KMS-11 (cell line): ENCODE data around the gene TNNT1.
A peak's percentile ranks its signal among the peaks of the same experiment; 100 is the strongest.

ENCODE experiments used
- H2AFZ ChIP-seq: fragments of 200-600 bp; sonication (generic); 2 replicates; pipeline ENCODE4 v1.6.1; 2016; ENCODE audit warnings: antibody characterized with exemption, mixed run types, low read depth
- H3K27ac ChIP-seq: fragments of 200-600 bp; sonication (generic); 2 replicates; pipeline ENCODE4 v1.6.1; 2016; ENCODE audit warnings: mild to moderate bottlenecking, mixed run types
- H3K27me3 ChIP-seq: fragments of 200-600 bp; sonication (generic); 2 replicates; pipeline ENCODE4 v1.6.1; 2017; ENCODE audit warnings: mild to moderate bottlenecking, low read depth, mixed run types, moderate library complexity; ENCODE audit not compliant: insufficient read depth
- H3K36me3 ChIP-seq: fragments of 200-600 bp; sonication (generic); 2 replicates; pipeline ENCODE4 v1.6.1; 2017; ENCODE audit warnings: mild to moderate bottlenecking, mixed run types; ENCODE audit not compliant: insufficient read depth
- H3K4me1 ChIP-seq: fragments of 200-600 bp; sonication (generic); 2 replicates; pipeline ENCODE4 v1.6.1; 2016; ENCODE audit warnings: mild to moderate bottlenecking, low read depth, mixed run types; ENCODE audit not compliant: poor library complexity, severe bottlenecking
- H3K4me2 ChIP-seq: fragments of 200-600 bp; sonication (generic); 2 replicates; pipeline ENCODE4 v1.7.0; 2016; ENCODE audit warnings: mild to moderate bottlenecking, mixed run types
- H3K4me3 ChIP-seq: fragments of 200-600 bp; sonication (generic); IDR thresholded peaks from 2 replicates; pipeline ENCODE4 v1.6.1; 2017; ENCODE audit warnings: low read depth, low read length, mixed read lengths; ENCODE audit not compliant: insufficient read depth
- H3K79me2 ChIP-seq: fragments of 200-600 bp; sonication (generic); 2 replicates; pipeline ENCODE4 v1.6.1; 2016; ENCODE audit warnings: low read depth, mixed run types; ENCODE audit not compliant: insufficient read depth
- H3K9ac ChIP-seq: fragments of 200-600 bp; sonication (generic); 2 replicates; pipeline ENCODE4 v1.6.1; 2016; ENCODE audit warnings: mild to moderate bottlenecking, mixed run types
- H4K20me1 ChIP-seq: fragments of 200-600 bp; sonication (generic); 2 replicates; pipeline ENCODE4 v1.6.1; 2016; ENCODE audit warnings: mild to moderate bottlenecking, mixed run types; ENCODE audit not compliant: insufficient read depth
- TF ChIP-seq, protein P1 (sequence below): fragments of 200-600 bp; sonication (generic); conservative IDR thresholded peaks from 2 replicates; pipeline ENCODE4 v1.6.1; 2017; ENCODE audit warnings: low read depth, mild to moderate bottlenecking, antibody characterized with exemption, low read length, moderate library complexity, mixed read lengths

The TNNT1 gene

DNA sequence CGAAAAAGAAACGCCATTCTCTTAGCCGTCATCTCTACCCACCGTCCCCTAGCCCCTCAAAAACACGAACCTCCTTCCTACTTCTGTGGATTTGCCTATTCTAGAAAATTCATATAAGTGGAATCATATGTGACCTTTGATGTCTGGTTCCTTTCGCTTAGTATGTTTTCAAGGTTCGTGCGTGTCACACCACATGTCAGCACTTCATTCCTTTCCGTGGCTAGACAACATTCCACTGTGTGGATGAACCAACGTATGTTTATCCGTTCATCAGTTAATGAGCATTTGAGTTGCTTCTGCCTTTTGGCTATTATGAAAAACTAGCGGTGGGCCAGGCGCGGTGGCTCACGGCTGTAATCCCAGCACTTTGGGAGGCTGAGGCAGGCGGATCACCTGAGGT is 17.6 kb downstream of the TNNT1 start:
- Histone ChIP-seq H3K27me3 (peaks cover 93% of the 10 kb centered on the region), H3K36me3 (no peaks in the 10 kb centered on the region), H3K9ac (no peak overlapping the region), H3K4me1 (no peaks in the 10 kb centered on the region), H3K79me2 (no peaks in the 10 kb centered on the region), H4K20me1 (no peaks in the 10 kb centered on the region), H3K27ac (no peak overlapping the region), H3K4me3 (no peak overlapping the region), H3K4me2 (no peak overlapping the region), H2AFZ (no peak overlapping the region)
- TF ChIP-seq, protein P1, sequence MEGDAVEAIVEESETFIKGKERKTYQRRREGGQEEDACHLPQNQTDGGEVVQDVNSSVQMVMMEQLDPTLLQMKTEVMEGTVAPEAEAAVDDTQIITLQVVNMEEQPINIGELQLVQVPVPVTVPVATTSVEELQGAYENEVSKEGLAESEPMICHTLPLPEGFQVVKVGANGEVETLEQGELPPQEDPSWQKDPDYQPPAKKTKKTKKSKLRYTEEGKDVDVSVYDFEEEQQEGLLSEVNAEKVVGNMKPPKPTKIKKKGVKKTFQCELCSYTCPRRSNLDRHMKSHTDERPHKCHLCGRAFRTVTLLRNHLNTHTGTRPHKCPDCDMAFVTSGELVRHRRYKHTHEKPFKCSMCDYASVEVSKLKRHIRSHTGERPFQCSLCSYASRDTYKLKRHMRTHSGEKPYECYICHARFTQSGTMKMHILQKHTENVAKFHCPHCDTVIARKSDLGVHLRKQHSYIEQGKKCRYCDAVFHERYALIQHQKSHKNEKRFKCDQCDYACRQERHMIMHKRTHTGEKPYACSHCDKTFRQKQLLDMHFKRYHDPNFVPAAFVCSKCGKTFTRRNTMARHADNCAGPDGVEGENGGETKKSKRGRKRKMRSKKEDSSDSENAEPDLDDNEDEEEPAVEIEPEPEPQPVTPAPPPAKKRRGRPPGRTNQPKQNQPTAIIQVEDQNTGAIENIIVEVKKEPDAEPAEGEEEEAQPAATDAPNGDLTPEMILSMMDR = no peak

DNA sequence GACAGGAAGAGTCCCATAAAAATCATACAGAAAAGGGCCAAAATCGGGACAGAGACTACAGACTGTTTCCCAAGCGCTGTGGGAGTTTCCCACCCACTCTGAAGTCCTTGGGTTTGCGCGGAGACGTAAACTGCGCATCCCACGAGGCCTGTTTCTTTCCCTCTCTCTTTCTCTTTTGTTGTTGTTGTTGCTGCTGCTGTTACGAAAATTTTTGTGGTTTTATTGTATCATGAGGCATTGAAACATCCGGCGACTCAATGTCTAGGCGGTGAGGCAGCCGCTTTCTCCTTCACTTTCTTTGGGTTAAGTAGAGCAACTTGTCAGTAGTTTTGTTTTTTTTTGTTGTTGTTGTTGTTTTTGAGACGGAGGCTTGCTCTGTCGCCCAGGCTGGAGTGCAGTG is 30.0 kb downstream of the TNNT1 start:
- no peaks in the 10 kb centered on the region for H3K36me3 ChIP-seq
- H3K4me1 ChIP-seq = peaks cover 10% of the 10 kb centered on the region
- H4K20me1 ChIP-seq = no peaks in the 10 kb centered on the region
- no peak overlapping the region for H3K9ac ChIP-seq
- TF ChIP-seq, protein P1 = no peak
- peaks cover 30% of the 10 kb centered on the region for H3K79me2 ChIP-seq
- no peak overlapping the region for H3K4me3 ChIP-seq
- no peak overlapping the region for H3K4me2 ChIP-seq
- no peak overlapping the region for H3K27ac ChIP-seq
- H2AFZ ChIP-seq = no peak overlapping the region
- H3K27me3 ChIP-seq = peaks cover 39% of the 10 kb centered on the region

DNA sequence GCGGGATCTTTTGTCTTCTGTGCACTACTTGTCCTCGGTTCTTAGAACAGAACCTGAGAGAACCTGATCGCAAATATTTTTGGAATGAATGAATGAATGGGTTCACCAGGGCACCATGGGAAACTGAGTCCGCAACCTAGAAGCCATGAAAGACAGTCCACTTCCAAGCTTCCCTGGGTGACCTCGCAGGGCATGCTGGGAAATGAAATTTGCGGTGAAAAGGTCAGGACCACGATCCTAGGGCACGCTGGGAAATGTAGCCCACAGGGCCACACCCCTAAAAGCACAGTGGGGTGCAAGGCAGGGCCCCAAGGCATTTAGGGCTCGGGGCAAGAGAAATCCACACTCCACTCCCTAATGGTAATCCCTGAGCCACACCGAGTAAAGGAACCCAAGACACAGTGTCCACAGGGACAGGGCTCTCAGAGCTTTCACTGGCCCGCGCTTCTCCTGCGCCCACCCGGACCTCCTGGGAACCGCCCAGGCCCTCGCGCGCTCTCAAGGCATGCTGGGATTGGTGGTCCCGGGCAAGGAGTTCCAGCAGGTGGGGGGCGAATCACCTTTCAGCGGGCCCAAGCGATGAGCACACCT is 30.5 kb downstream of the TNNT1 start:
- peak overlapping the region; percentile 39 for H3K4me2 ChIP-seq
- H4K20me1 ChIP-seq = no peaks in the 10 kb centered on the region
- H2AFZ ChIP-seq = peak overlapping the region; percentile 77
- H3K9ac ChIP-seq = no peak overlapping the region; the same call in 1 of the 2 replicates
- H3K27ac ChIP-seq = no peak overlapping the region
- TF ChIP-seq, protein P1 = no peak
- peaks cover 10% of the 10 kb centered on the region for H3K4me1 ChIP-seq
- H3K79me2 ChIP-seq = peaks cover 34% of the 10 kb centered on the region
- no peaks in the 10 kb centered on the region for H3K36me3 ChIP-seq
- H3K4me3 ChIP-seq = no peak overlapping the region
- peaks cover 33% of the 10 kb centered on the region for H3K27me3 ChIP-seq

DNA sequence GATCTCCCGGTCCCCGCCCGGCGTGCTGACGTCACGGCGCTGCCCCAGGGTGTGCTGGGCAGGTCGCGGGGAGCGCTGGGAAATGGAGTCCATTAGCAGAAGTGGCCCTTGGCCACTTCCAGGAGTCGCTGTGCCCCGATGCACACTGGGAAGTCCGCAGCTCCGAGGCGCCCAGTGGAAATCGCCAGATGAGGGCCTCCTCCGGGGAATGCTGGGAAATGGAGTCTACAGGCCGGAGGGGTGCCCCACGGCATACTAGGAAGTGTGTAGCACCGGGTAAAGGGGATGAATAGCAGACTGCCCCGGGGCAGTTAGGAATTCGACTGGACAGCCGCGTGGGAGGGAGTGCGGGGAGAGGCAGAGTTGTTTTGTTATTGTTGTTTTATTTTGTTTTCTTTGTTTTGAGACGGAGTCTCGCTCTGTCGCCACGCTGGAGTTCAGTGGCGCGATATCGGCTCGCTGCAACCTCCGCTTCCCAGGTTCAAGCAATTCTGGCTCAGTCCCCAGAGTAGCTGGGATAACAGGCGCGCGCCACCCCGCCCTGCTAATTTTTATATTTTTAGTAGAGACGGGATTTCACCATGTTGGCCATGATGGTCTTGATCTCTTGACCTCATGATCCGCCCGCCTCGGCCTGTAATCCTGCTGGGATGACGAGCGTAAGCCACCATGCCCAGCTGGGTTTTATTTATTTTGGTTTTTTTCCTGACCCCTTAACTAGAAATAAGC is 31.2 kb downstream of the TNNT1 start:
- peaks cover 40% of the 10 kb centered on the region for H3K79me2 ChIP-seq
- no peak overlapping the region for H3K27ac ChIP-seq
- H4K20me1 ChIP-seq = no peaks in the 10 kb centered on the region
- H3K4me2 ChIP-seq = peak overlapping the region; percentile 39
- H3K9ac ChIP-seq = no peak overlapping the region; the same call in 1 of the 2 replicates
- H3K27me3 ChIP-seq = peaks cover 26% of the 10 kb centered on the region
- H3K36me3 ChIP-seq = no peaks in the 10 kb centered on the region
- TF ChIP-seq, protein P1 = no peak
- H3K4me1 ChIP-seq = peaks cover 10% of the 10 kb centered on the region
- peak overlapping the region; percentile 77 for H2AFZ ChIP-seq
- no peak overlapping the region for H3K4me3 ChIP-seq
